T47D (cell line): Measurements from ENCODE around the gene KCNJ4.
"Not testable (repeated sequence)": the region's sequence is repeated elsewhere in the genome, so short reads cannot be mapped to it uniquely, and the experiment has no call there.

Experiments used
- DNase-seq, 2 experiments: peaks; one replicate each; pipeline versions ENCODE4 v3.0.0 to v3.0.0-alpha.2; 2011 to 2012; ENCODE audit warnings: low read depth in 1 of 2, low spot score in 1 of 2
- JUND ChIP-seq: IDR thresholded peaks from 2 replicates; pipeline ENCODE4 v1.6.1; 2012; ENCODE audit warnings: low read depth
- in situ Hi-C: cut with HindIII; loops from 2 replicates; pipeline ENCODE4 v1.10.0; 2016; ENCODE audit warnings: low sequenced_read_pairs, low pct_unique_long_range_greater_than_20kb

Gene KCNJ4

DNA sequence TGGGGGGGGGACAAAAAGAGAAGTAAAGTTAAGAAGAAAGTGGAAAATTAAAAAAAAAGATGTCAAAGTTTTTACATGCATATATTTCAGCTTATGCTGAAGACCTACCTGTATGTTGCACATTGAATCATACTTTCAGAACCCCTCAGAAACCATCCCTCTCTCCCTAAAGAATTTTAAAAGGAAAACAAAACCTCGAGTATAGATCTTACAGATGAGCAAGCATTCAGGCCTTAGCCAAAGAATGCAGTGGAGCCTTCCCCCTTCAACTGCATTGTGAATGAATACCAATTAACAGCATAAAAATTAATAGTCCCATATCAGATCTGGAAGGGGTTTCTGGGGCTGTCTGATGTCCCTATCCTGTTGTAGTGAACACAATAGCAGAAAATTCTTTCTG is 29.2 kb upstream of the KCNJ4 start:
- no peak for TF ChIP-seq JUND
- no peak for DNase-seq
- in situ Hi-C loops, result no loop called here

DNA sequence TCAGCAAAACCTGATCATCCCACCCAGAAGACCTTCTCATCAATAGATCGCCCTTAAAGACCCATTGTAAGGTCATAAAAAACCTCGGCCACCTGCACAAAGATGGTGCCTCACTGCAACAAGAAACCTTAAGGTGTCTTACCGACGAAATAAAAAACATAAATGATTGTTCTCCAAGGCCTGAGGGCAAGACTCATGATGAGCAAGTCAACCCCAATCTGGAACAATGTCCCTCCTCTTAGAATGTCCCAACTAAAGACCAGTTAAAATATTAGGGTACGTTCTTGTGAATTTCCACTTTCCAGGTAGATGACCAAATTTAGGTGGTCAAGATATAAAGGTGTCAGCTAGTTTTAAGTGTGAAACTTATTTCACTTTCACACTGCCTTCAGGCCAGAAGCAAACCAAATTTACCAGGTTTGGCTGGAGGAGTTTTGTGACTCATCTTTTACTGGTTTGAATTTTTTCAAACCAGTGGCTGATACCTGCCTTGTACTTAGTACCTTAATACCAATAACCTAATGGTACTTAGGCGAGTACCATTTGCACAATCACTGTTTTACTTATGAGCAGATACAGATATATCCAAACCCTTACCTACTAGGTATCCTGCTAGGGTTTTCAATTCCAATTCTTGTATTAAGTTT is 27.8 kb upstream of the KCNJ4 start:
- in situ Hi-C loops, result no loop called here
- no peak for TF ChIP-seq JUND
- DNase-seq, result no peak

DNA sequence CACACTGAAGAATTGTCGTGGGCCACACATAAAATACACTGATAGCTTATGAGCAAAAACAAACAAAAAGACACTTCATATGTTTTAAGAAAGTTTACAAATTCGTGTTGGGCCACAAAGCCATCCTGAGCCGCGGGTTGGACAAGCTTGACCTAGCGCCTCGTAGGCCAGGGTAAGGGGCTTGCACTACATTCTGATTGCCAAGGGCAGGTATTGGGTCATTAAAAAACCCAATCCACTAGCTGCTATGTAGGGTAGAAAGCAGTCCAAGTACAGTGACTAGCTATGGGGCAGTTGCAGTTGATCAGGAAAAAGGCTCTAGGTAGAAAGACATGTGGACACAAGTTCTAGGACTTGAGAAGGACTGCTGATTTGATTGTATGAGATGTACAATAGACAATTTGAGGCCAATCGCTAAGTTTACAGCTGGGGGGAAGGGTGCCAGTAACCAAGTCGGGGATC is 26.9 kb upstream of the KCNJ4 start:
- no peak for DNase-seq
- in situ Hi-C loops, result no loop called here
- no peak for TF ChIP-seq JUND

DNA sequence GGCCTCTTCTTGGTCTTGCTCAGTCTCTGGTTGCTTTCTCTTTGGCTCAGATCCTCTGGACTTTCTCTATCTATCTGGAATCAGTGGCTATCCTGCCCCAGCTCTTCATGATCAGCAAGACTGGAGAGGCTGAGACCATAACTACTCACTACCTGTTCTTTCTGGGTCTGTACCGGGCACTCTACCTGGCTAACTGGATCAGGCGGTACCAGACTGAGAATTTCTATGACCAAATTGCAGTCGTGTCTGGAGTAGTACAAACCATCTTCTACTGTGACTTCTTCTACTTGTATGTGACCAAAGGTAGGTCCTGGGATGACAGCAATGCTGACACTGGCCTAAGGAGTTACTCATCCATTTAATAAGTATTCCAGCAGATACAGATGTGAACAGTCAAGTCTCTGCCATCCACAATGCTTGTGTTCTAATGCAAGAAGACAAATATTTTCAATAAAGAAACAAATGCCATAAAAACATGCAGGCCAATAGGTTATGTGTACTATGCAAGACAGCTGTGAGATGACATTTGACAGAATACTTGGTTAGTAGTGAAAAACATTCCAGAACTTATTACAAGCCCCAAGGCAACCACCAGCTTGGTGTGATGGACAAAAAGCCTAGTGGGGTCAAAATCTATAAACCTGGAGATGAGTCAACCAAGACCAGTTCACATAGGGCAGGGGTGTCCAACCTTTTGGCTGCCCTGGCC is 26.3 kb upstream of the KCNJ4 start:
- in situ Hi-C loops, result no loop called here
- TF ChIP-seq JUND, result no peak
- no peak for DNase-seq

DNA sequence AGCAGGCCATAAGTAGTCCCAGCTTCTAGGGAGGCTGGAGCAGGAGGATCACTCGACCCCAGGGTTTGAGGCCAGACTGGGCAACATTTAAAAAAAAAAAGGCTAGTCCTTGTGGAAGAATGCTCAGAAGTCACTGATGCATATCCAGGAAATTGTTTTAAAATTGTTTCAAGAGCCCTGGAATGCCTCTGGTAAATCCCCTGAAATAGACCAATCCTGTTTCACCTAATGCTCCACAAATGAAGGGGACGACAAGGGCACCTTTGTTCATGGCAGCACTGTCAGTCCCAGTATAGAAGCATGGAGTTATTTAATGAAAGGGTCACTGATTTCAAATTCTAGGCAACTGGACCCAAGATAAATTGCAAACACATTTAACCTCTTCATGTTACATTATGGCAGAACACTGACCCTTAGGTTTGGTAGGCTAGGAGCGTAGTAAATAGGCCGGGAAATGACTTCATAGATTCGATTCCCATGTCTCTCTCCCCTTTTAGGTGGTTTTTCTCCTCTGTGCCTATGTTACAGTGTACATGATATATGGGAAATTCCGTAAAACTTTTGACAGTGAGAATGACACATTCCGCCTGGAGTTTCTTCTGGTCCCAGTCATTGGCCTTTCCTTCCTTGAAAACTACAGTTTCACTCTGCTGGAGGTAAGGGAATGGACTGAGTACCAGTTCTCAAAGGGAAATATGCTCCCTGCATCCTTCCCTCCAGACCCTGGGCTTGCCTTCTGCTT is 24.3 kb upstream of the KCNJ4 start:
- DNase-seq, result no peak
- TF ChIP-seq JUND, result no peak
- in situ Hi-C loops, result no loop called here

DNA sequence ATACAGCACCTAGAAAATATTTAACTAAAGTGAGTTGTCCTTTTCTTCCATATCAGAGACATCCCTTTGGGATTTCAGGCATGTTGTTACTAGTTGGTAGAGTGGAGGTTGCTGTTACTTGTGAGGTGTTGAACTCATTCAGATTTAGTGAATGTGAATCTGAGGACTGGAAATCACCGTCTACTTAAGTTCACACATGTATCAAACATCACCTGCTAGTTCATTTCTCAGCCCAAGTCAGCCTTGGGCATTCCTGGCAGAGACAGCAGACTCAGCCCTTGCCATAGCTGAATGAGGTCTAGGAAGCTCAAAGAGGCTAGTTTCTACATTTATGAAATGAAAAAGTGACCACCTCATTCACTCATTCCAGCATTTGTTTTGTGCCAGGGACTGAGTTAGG is 22.6 kb upstream of the KCNJ4 start:
- in situ Hi-C loops, result no loop called here
- TF ChIP-seq JUND, result no peak
- no peak for DNase-seq

DNA sequence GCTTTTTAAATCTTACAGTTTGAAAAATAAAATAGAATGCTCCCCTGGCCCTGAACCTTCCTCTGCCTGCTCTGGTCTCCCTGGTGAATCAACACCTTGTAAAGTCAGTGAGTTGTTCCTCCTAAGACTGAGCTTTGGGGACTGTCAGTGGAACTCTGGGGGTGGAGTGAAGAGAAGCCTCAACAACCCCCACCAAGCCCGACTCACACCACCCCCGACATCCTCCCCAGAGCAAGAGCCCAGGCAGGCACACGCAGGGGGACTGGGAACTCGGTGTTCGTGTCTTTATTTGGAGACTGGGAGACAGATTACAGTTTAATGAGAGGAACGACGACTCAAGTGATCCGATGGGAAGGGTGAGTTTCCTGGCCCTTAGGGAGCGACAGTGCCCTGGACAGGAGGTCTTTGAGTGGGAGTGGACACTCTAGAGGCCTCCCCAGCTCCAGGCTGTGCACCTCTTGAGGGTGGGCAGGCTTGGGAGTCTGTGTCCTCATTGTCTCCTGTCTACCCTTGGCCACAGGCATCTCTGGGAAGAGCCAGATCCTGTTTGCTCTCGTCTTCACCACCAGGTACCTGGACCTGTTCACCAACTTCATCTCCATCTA is 19.1 kb upstream of the KCNJ4 start:
- in situ Hi-C loops, result no loop called here
- DNase-seq, result no peak

DNA sequence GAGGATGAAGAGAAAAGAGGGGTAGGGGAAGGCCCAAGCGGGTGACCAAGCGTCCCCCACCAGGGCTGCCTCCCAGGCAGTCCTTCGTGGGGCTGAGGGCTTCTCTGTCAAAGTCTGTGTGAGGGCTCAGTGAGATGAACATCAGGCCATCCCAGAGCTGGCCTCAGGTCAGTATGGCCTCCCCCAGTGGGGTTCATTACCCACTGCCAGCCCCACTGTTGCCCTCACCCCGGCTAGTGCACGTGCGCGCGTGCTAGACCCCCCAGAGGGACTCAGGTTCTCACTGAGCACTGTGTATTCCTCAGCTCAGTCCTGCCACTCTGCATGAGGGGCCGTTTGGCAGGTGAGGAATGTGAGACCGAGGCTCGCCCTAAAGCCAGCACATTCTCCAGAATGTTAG is 16.2 kb upstream of the KCNJ4 start:
- DNase-seq, result no peak
- no peak for TF ChIP-seq JUND
- in situ Hi-C loops, result no loop called here

More for the DNA sequence above, 19.1 kb upstream of the KCNJ4 start:
- no peak for TF ChIP-seq JUND

DNA sequence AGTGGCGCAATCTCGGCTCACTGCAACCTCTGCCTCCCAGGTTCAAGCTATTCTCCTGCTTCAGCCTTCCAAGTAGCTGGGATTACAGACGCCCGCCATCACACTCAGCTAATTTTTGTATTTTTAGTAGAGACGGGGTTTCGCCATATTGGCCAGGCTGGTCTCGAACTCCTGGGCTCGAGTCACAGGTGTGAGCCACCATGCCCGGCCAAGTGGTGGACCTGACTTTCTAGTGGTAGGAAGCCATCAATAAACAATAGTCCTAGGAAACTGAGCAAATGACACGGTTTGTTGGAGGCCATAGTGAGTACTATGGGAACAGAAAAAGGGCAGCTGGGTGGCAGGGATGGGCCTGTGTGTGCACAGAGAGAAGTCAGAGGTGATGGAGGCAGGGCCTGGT is 15.2 kb upstream of the KCNJ4 start:
- in situ Hi-C loops, DNase-seq: not testable (repeated sequence)

DNA sequence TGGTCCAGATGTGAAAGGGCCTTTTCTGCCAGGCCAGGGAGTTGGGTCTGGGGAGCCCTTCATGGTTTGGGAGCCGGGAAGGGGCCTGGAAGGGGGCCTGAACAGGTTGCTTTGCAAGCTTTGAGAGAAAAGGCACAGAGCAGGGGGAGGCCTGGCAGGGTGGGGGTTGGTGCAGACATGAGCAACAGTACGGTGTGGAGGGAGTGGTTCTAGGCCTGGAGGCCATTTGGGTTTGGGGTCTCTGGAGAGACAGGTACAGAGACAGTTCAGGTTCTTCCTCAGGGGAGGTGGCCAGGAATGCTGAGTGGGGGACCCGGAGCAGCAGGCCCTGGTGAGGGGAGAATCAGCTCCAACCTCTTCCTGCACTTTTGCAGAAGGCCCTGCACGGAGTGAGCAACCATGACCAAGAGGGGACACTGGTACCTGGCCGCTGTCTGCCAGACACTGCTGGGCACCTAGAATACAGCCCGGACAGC is 14.3 kb upstream of the KCNJ4 start:
- no peak for TF ChIP-seq JUND
- in situ Hi-C loops, result no loop called here
- DNase-seq, result no peak

DNA sequence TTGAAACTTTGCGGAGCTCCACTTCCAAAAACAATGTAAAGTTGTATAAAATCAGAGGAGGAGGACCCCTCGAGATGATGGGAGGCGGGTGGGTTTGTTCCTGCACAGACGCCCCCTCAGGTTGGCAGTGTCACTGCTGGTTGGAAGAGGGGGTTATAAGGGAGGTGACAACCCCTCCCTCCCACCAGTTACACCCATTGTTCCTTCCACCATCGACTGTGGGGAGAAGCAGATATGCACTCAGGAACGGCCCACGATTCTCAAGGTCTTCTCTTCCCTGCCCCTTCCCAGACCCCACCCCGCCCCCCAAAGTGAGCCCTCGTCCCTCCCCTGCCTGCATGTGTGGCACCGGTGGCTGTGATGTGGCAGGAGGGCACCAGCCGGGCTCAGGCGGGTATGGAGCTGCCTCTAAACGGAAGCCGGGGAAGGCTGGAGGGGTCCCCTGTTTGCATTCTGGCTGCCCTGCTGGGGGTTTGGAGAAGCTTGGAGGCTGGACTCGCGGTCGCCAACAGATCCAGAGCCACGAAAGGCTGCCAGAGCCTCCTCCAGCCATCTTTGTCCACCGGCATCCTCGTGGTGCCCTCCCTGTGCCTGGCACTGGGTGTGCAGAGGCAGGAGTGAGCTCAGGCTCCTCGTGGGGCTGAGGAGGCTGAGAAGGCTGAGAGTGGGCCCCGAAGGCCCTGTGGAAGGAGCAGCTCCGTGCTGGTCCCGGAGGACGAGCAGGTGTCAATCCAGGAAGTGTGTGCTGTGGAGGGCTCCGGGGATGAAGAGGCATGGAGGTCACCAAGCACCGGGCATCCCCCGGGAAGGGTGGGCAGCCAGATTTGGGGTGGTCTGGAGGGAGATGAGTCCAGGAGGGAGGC is 13.7 kb upstream of the KCNJ4 start:
- in situ Hi-C loops, result no loop called here
- DNase-seq, result no peak
- TF ChIP-seq JUND, result no peak

DNA sequence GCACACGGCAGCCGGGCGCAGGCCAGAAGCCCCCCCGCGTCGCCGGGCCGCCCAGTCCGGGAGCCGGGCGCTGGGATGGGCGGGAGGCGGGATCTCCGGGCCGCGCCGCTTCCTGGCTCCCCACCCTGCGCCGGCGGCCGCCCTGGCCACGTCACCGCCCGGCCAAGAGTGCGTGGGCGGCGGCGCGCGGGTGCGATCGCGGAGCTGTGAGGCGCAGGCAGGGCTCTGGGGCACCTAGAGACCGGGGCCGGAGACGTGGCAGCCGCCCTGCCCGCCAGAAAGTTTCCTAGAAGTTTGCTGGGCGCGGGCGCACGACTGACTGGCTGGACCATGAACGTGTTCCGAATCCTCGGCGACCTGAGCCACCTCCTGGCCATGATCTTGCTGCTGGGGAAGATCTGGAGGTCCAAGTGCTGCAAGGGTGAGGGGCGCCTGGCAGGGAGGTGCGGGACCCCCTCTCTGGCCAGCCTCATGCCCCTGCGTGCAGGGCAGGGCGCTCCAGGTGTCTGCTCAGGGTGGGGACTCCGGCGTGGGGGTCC is 13.0 kb upstream of the KCNJ4 start, which contains the start of gene KDELR3:
Gene KDELR3 (plus strand): TSS at position 193 of the 539 bp plus-strand sequence. CDS start 138 bp downstream, at position 331.
- in situ Hi-C loops, result no loop called here
- TF ChIP-seq JUND, result no peak
- peak; percentile 61 to 63 for DNase-seq
